WERI-Rb-1 (cell line): Measurements from ENCODE around the gene CIBAR2.

ENCODE experiments used
- DNase-seq: peaks from one replicate; pipeline ENCODE4 v3.0.0-alpha.2; 2020
- H3K27ac ChIP-seq: fragments of 250-450 bp; sonication (Bioruptor Pico); 2 replicates; pipeline ENCODE4 v1.5.1; 2020; ENCODE audit warnings: mild to moderate bottlenecking, moderate library complexity
- H3K27me3 ChIP-seq: fragments of 250-450 bp; sonication (Bioruptor Pico); 2 replicates; pipeline ENCODE4 v1.5.1; 2021; ENCODE audit warnings: mild to moderate bottlenecking, low read depth, moderate library complexity; ENCODE audit not compliant: insufficient read depth, severe bottlenecking
- H3K36me3 ChIP-seq: fragments of 250-450 bp; sonication (Bioruptor Pico); 2 replicates; pipeline ENCODE4 v1.5.1; 2020; ENCODE audit warnings: mild to moderate bottlenecking, moderate library complexity
- H3K4me3 ChIP-seq: 2 replicates; pipeline ENCODE4 v1.5.1; 2011; ENCODE audit warnings: low read depth, mild to moderate bottlenecking, control low read depth, low read length
- H3K9me3 ChIP-seq: fragments of 250-450 bp; sonication (Bioruptor Pico); 2 replicates; pipeline ENCODE4 v1.5.1; 2021; ENCODE audit warnings: mild to moderate bottlenecking, moderate library complexity; ENCODE audit not compliant: severe bottlenecking
- CTCF ChIP-seq: IDR thresholded peaks from 2 replicates; pipeline ENCODE4 v1.5.1; 2011; ENCODE audit warnings: low read depth, mild to moderate bottlenecking, control low read depth, inconsistent platforms, low read length

CIBAR2 gene

GRCh38 chr16:85103114-85104079 lies 8.9 kb downstream of the CIBAR2 start:
- DNase-seq: no peak
- Histone ChIP-seq H3K27ac (no peak overlapping the region), H3K27me3 (no peaks in the 10 kb centered on the region), H3K36me3 (no peaks in the 10 kb centered on the region), H3K9me3 (no peaks in the 10 kb centered on the region), H3K4me3 (no peak overlapping the region)
- no peak for TF ChIP-seq CTCF

- Histone ChIP-seq H3K4me3 (no peak overlapping the region), H3K27me3 (no peaks in the 10 kb centered on the region), H3K9me3 (no peaks in the 10 kb centered on the region), H3K36me3 (no peaks in the 10 kb centered on the region), H3K27ac (no peak overlapping the region)
- no peak for DNase-seq
- TF ChIP-seq CTCF: no peak
These were observed 10.2 kb downstream of the CIBAR2 start for GRCh38 chr16:85101956-85102630.

- no peaks in the 10 kb centered on the region for H3K9me3 ChIP-seq
- no peaks in the 10 kb centered on the region for H3K36me3 ChIP-seq
- TF ChIP-seq CTCF: no peak
These were observed 12.0 kb downstream of the CIBAR2 start for GRCh38 chr16:85100265-85100664.

GRCh38 chr16:85098565-85098964 lies 13.7 kb downstream of the CIBAR2 start:
- TF ChIP-seq CTCF: no peak
- no peaks in the 10 kb centered on the region for H3K27me3 ChIP-seq
- H3K9me3 ChIP-seq: no peaks in the 10 kb centered on the region
- no peaks in the 10 kb centered on the region for H3K36me3 ChIP-seq
- DNase-seq: no peak
- no peak overlapping the region for H3K4me3 ChIP-seq
- no peak overlapping the region for H3K27ac ChIP-seq

More at GRCh38 chr16:85100265-85100664, 12.0 kb downstream of the CIBAR2 start:
- Histone ChIP-seq H3K27ac (no peak overlapping the region), H3K4me3 (no peak overlapping the region), H3K27me3 (no peaks in the 10 kb centered on the region)
- DNase-seq: no peak

GRCh38 chr16:85096921-85097320 lies 15.4 kb downstream of the CIBAR2 start:
- Histone ChIP-seq H3K27me3 (no peaks in the 10 kb centered on the region), H3K27ac (no peak overlapping the region), H3K36me3 (no peaks in the 10 kb centered on the region), H3K4me3 (no peak overlapping the region), H3K9me3 (no peaks in the 10 kb centered on the region)
- no peak for DNase-seq
- no peak for TF ChIP-seq CTCF
